K562 treated with DMSO at 1 percent for 48 hours (cell line): ENCODE data around the gene CPT2. TPM values are rescaled to one million over a fixed set of nuclear protein-coding genes. Genes with fewer than 3 reads are reported as not detected.

ENCODE experiments used
- total RNA-seq: library from RNA; unstranded; fragments of 300-600 nt; gene quantifications from 2 replicates; pipeline ENCODE4 v1.2.3, GENCODE V29; 2022; ENCODE audit warnings: low replicate concordance; ENCODE audit errors: extremely low read depth

CPT2 gene
- not detected in 2 replicates for total RNA-seq

DNA sequence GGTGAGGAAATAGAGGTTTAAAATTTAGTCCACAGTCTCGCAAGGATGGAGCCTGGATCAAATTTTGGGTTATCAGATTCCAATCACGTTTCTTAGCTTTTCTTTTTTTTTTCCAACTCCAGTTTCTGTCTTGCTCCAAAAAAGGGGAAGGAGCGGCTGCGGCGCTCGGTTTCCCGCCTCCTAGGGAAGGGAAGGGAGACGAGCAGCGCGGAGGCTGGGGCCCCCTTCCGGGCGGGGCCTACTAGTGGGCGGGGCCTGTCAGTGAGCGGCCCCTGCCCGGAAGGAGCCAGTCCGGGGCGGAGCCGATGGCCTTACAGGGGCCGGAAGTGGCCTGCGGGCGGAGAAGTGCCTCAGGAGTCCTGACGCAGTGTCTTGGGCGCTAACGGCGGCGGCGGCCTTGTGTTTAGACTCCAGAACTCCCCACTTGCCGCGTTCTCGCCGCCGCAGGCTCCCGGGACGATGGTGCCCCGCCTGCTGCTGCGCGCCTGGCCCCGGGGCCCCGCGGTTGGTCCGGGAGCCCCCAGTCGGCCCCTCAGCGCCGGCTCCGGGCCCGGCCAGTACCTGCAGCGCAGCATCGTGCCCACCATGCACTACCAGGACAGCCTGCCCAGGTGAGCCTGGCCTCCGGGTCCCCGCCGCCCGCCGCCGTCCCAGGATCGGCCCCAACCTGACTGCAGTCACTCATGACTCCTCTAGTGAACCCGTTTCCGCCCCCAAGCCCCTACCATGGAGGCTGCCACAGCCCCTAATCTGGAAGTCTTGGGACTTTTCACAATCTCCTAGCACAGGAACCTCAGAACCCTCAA, at the start of gene CPT2:
CPT2 (plus strand) TSS at position 340 of the 806 bp plus-strand sequence; CDS start at position 460, 120 bp downstream.

GRCh38 chr1:53220171-53220961, 23.7 kb downstream of the CPT2 start, which contains the start of gene CZIB:
Gene CZIB (minus strand): TSS chr1:53220634. CDS start chr1:53220575, 59 bp downstream.

GRCh38 chr1:53238197-53239155, 41.9 kb downstream of the CPT2 start, which contains the start of gene MAGOH:
Gene MAGOH (minus strand): TSS chr1:53238518. CDS start chr1:53238448, 70 bp downstream.

Other genes starting within 250 kb of the CPT2 start
- not detected in 2 replicates for gene PODN, start 134.6 kb upstream of the CPT2 start, total RNA-seq
- not detected in 2 replicates for gene SLC1A7, start 54.2 kb upstream of the CPT2 start, total RNA-seq
- gene CZIB, start 23.8 kb downstream of the CPT2 start, total RNA-seq, result not detected in 2 replicates
- gene MAGOH, start 41.7 kb downstream of the CPT2 start, total RNA-seq, result not detected in 2 replicates
- gene LRP8, start 131.2 kb downstream of the CPT2 start, total RNA-seq, result not detected in 2 replicates